Thoracic aorta (tissue), 2 donors: ENCODE data around the gene RYR1. TPM values are rescaled to one million over a fixed set of nuclear protein-coding genes. Genes with fewer than 3 reads are reported as not detected.

Experiments
- ATAC-seq: fragments of 150-250 bp; one replicate; pipeline ENCODE4 v1.8.0; 2017; ENCODE audit warnings: low read depth; ENCODE audit not compliant: insufficient number of reproducible peaks, low FRiP score
- DNase-seq: peaks from one replicate; pipeline ENCODE4 v3.0.0-alpha.2; 2020; ENCODE audit warnings: low spot score
- H3K27ac ChIP-seq, 2 donors: fragments of 200-600 bp; sonication (generic); 1 replicate in 1 of 2; 2 replicates in 1 of 2; pipeline ENCODE4 v1.5.1; 2016; ENCODE audit warnings: mild to moderate bottlenecking in 2 of 2, moderate library complexity in 2 of 2
- H3K27me3 ChIP-seq: fragments of 200-600 bp; sonication (generic); replicated peaks from 2 replicates; pipeline ENCODE4 v1.6.0; 2016; ENCODE audit warnings: mild to moderate bottlenecking; ENCODE audit not compliant: insufficient read depth
- H3K36me3 ChIP-seq: fragments of 200-600 bp; sonication (generic); one replicate; pipeline ENCODE4 v1.5.1; 2016
- H3K4me1 ChIP-seq, 2 donors: fragments of 200-600 bp; sonication (generic); 1 replicate in 1 of 2; 2 replicates in 1 of 2; pipeline versions ENCODE4 v1.5.1 to v1.6.0; 2016; ENCODE audit warnings: low read depth in 2 of 2, mild to moderate bottlenecking in 1 of 2; ENCODE audit not compliant: control insufficient read depth in 1 of 2
- H3K4me3 ChIP-seq: fragments of 200-600 bp; sonication (generic); 2 replicates; pipeline ENCODE4 v1.5.1; 2016; ENCODE audit warnings: mild to moderate bottlenecking
- H3K9me3 ChIP-seq: fragments of 200-600 bp; sonication (generic); 2 replicates; pipeline ENCODE4 v1.5.1; 2016
- CTCF ChIP-seq: fragments of 200-600 bp; sonication (generic); IDR thresholded peaks from one replicate; pipeline ENCODE4 v1.5.1; 2019; ENCODE audit warnings: antibody characterized with exemption
- total RNA-seq, 2 donors: library from RNA; depleted of rRNA; stranded (reverse); fragments of >200 nt; gene quantifications; one replicate each; pipeline versions ENCODE4 v1.1.0 to v1.2.3, GENCODE V29; 2016

RYR1 gene
- total RNA-seq, 2 donors from 2014 or later: 3.8 to 4.3 TPM

- TF ChIP-seq CTCF: no peak
- DNase-seq (no peak), ATAC-seq (no peak)
- Histone ChIP-seq H3K4me3 (no peak overlapping the region), H3K4me1 (no peaks in the 10 kb centered on the region), H3K36me3 (no peaks in the 10 kb centered on the region), H3K9me3 (no peaks in the 10 kb centered on the region), H3K27ac (no peak overlapping the region), H3K27me3 (no peaks in the 10 kb centered on the region)
Observed at GRCh38 chr19:38437917-38438316, 4.4 kb downstream of the RYR1 start.

- no peak for TF ChIP-seq CTCF
- no peak for ATAC-seq
- DNase-seq: no peak
- no peaks in the 10 kb centered on the region for H3K27me3 ChIP-seq
- no peaks in the 10 kb centered on the region for H3K9me3 ChIP-seq
- H3K27ac ChIP-seq: no peak overlapping the region
- no peaks in the 10 kb centered on the region for H3K4me1 ChIP-seq
- no peak overlapping the region for H3K4me3 ChIP-seq
- no peaks in the 10 kb centered on the region for H3K36me3 ChIP-seq
Observed at GRCh38 chr19:38440592-38440991, 7.1 kb downstream of the RYR1 start.

GRCh38 chr19:38441657-38442348 is 8.3 kb downstream of the RYR1 start:
- ATAC-seq: no peak
- no peak for TF ChIP-seq CTCF
- Histone ChIP-seq H3K36me3 (no peaks in the 10 kb centered on the region), H3K4me1 (no peaks in the 10 kb centered on the region), H3K27me3 (no peaks in the 10 kb centered on the region), H3K27ac (no peak overlapping the region), H3K4me3 (no peak overlapping the region), H3K9me3 (no peaks in the 10 kb centered on the region)
- DNase-seq: no peak

- no peak overlapping the region for H3K27ac ChIP-seq
- H3K4me1 ChIP-seq: no peaks in the 10 kb centered on the region
- H3K27me3 ChIP-seq: no peaks in the 10 kb centered on the region
- ATAC-seq (no peak), DNase-seq (no peak)
- TF ChIP-seq CTCF: no peak
- H3K36me3 ChIP-seq: no peaks in the 10 kb centered on the region
- no peaks in the 10 kb centered on the region for H3K9me3 ChIP-seq
- H3K4me3 ChIP-seq: no peak overlapping the region
Observed at GRCh38 chr19:38442736-38443135, 9.2 kb downstream of the RYR1 start.

- Histone ChIP-seq H3K4me3 (no peak overlapping the region), H3K27me3 (no peaks in the 10 kb centered on the region), H3K27ac (no peak overlapping the region), H3K9me3 (no peaks in the 10 kb centered on the region), H3K36me3 (no peaks in the 10 kb centered on the region), H3K4me1 (no peaks in the 10 kb centered on the region)
- no peak for TF ChIP-seq CTCF
- DNase-seq (no peak), ATAC-seq (no peak)
Observed at GRCh38 chr19:38443458-38443999, 10.0 kb downstream of the RYR1 start.
